ENCODE data around the gene CSPG4. TPM values are rescaled to one million over a fixed set of nuclear protein-coding genes. Genes with fewer than 3 reads are reported as not detected.

Gene CSPG4
- total and polyA plus RNA-seq, 2 of the 8 experiments (the other 6 are each of a cell fraction or from before 2014, with no cell fraction given), result 1.4 to 3.0 TPM

GRCh38 chr15:75659928-75660645 lies 52.6 kb downstream of the CSPG4 start:
- Histone ChIP-seq H3K79me1 (ENCODE audit: low read depth, low read length) (peaks cover 5% of the 10 kb centered on the region; the same call in 1 of the 2 replicates), H2BK15ac (ENCODE audit: low read length) (no peak overlapping the region), H3K23ac (ENCODE audit: insufficient read length) (no peak overlapping the region), H2BK20ac (ENCODE audit: low read length) (no peak overlapping the region), H3K9me3 (ENCODE audit: insufficient read depth in 2 of 2, low read depth in 1 of 2, low read length in 1 of 2) (no peaks in the 10 kb centered on the region), H3K36me3 (ENCODE audit: control insufficient read depth in 2 of 4, insufficient read depth in 4 of 4, low read length in 3 of 4) (0 out of 8 replicates have a peak, but pooled peaks cover 0 to 4% (median 0%) of the 10 kb centered on the region in 4 experiments), H2BK5ac (ENCODE audit: low read depth, low read length) (peak overlapping the region; percentile 81; the same call in 1 of the 2 replicates), H3K27me3 (replicated peaks in 1 of 4; ENCODE audit: control insufficient read depth in 3 of 4, extremely low read depth in 1 of 4, insufficient read depth in 3 of 4, low read length in 3 of 4) (peaks cover 0 to 3% (median 0%) of the 10 kb centered on the region in 4 experiments; a peak in 1 of 7 replicates), H3K18ac (ENCODE audit: extremely low read depth, low read length) (no peak overlapping the region), H3K56ac (replicated peaks; ENCODE audit: insufficient read length, low read depth, low read length) (no peak overlapping the region), H3K23me2 (ENCODE audit: low read depth, low read length) (no peaks in the 10 kb centered on the region; the same call in 1 of the 2 replicates), H4K5ac (ENCODE audit: insufficient read length, low read depth, low read length) (no peak overlapping the region), H3K4me2 (ENCODE audit: insufficient read depth in 1 of 2, low read depth in 2 of 2, low read length in 2 of 2) (no peak overlapping the region), H3K79me2 (ENCODE audit: control insufficient read depth in 1 of 2, insufficient read depth in 2 of 2, low read length in 2 of 2) (peaks cover 0 to 9% of the 10 kb centered on the region in 2 experiments; a peak in 1 of 4 replicates), H3K9ac (replicated peaks in 1 of 4; ENCODE audit: extremely low read depth in 1 of 4, low read depth in 3 of 4, low read length in 3 of 4) (no peak overlapping the region), H2AK5ac (ENCODE audit: low read depth, low read length) (no peak overlapping the region), H3K4ac (replicated peaks; ENCODE audit: insufficient read length, low read depth, low read length) (no peak overlapping the region), H2AFZ (ENCODE audit: low read length) (no peak overlapping the region), H2BK12ac (ENCODE audit: low read depth, low read length) (no peak overlapping the region), H4K20me1 (replicated peaks in 1 of 2; ENCODE audit: control insufficient read depth in 1 of 2, insufficient read depth in 2 of 2, low read length in 2 of 2) (peaks cover 5 to 22% of the 10 kb centered on the region in 2 experiments), H4K91ac (replicated peaks; ENCODE audit: insufficient read length, low read length) (no peak overlapping the region), H3K4me1 (replicated peaks in 1 of 4; ENCODE audit: control insufficient read depth in 3 of 4, insufficient read depth in 4 of 4, low read length in 3 of 4) (peaks cover 0 to 6% (median 2%) of the 10 kb centered on the region in 4 experiments; a peak in 2 of 7 replicates), H3K14ac (ENCODE audit: insufficient read length) (no peak overlapping the region), H3K4me3 (ENCODE audit: extremely low read depth in 1 of 4, insufficient read depth in 2 of 4, low read depth in 3 of 4, low read length in 4 of 4) (no peak overlapping the region), H4K8ac (ENCODE audit: extremely low read depth, insufficient read depth, low read length) (peak overlapping the region; percentile 41; the same call in 1 of the 2 replicates), H2BK120ac (replicated peaks; ENCODE audit: low read depth, low read length) (no peak overlapping the region), H3K27ac (ENCODE audit: low read depth, low read length) (no peak overlapping the region; the same call in 1 of the 2 replicates)
- FAIRE-seq (no peak), DNase-seq (ENCODE audit: low read depth in 1 of 2, low spot score in 2 of 2) (no peak)
- TF ChIP-seq CHD2 (IDR thresholded peaks at IDR 0.05; ENCODE audit: low read length) (no peak), POLR2AphosphoS5 (IDR thresholded peaks at IDR 0.05; ENCODE audit: low read depth, low read length) (no peak), MAX (IDR thresholded peaks at IDR 0.05) (no peak), CBX8 (IDR thresholded peaks at IDR 0.05; ENCODE audit: borderline replicate concordance, low read depth, low read length) (no peak), BRCA1 (IDR thresholded peaks at IDR 0.05; ENCODE audit: low read depth, low read length) (no peak), GABPA (IDR thresholded peaks at IDR 0.05; ENCODE audit: borderline replicate concordance, insufficient read depth, low read length) (no peak), ASH2L (IDR thresholded peaks at IDR 0.05; ENCODE audit: low read length) (no peak), RXRA (IDR thresholded peaks at IDR 0.05; ENCODE audit: insufficient read depth, low read depth, low read length) (no peak), RBBP5 (IDR thresholded peaks at IDR 0.05; ENCODE audit: borderline replicate concordance, low read depth, low read length) (no peak)
- CTCF ChIA-PET (ENCODE audit: partially characterized antibody), result interaction anchor here (0.5 to 1.7 kb wide), 9 partner anchors 8 to 128 kb away, joined by 3 to 6 read pairs (median 4); partner anchors contain the start of gene SNX33
- WGBS, 2 experiments (ENCODE audit: extremely low coverage in 1 of 2, insufficient coverage in 1 of 2, insufficient read length in 1 of 2, insufficient replicate concordance in 2 of 2, low coverage in 1 of 2, low lambda C conversion rate in 2 of 2, missing lambda C conversion rate in 1 of 2), result 86% methylated on average over 16 of the region's 17 CpGs; no CpG with 5 or more reads in 1 of the 2 experiments
- POLR2A ChIA-PET (ENCODE audit: partially characterized antibody), result interaction anchor here (1.0 to 1.9 kb wide), 4 partner anchors 11 to 20 kb away, joined by 3 to 10 read pairs (median 6); partner anchors contain the start of genes IMP3 and SNX33

Measured in H1 (cell line).